Heart left ventricle (tissue), 16 donors: ENCODE measurements around the gene TTC29. TPM values are rescaled to one million over a fixed set of nuclear protein-coding genes. Genes with fewer than 3 reads are reported as not detected.

Experiments used
- ATAC-seq, 4 donors: fragments of 200-7000 bp; cut with Tn5 transposase; one replicate each; pipeline ENCODE4 v1.9.1; 2020 to 2022; ENCODE audit warnings: moderate library complexity in 4 of 4, mild to moderate bottlenecking in 3 of 4, moderate number of reproducible peaks in 1 of 4
- DNase-seq, 5 donors: peaks; one replicate each; pipeline ENCODE4 v3.0.0-alpha.2; 2020
- H3K27ac ChIP-seq, 12 donors: fragments of 200-600 bp; sonication (generic) in 4 of 12; one replicate each; pipeline versions ENCODE4 v1.5.0 to v1.8.0; 2016 to 2022; ENCODE audit warnings: mild to moderate bottlenecking in 2 of 12
- H3K27me3 ChIP-seq, 9 donors: fragments of 200-600 bp; sonication (generic) in 2 of 9; one replicate each; pipeline versions ENCODE4 v1.5.1 to v1.8.0; 2016 to 2022; ENCODE audit warnings: mild to moderate bottlenecking in 3 of 9
- H3K36me3 ChIP-seq, 9 donors: fragments of 200-600 bp; sonication (generic) in 2 of 9; one replicate each; pipeline versions ENCODE4 v1.5.0 to v1.8.0; 2018 to 2022; ENCODE audit warnings: mild to moderate bottlenecking in 2 of 9
- H3K4me1 ChIP-seq, 12 donors: fragments of 200-600 bp; sonication (generic) in 4 of 12; one replicate each; pipeline versions ENCODE4 v1.5.0 to v1.8.0; 2016 to 2022; ENCODE audit warnings: mild to moderate bottlenecking in 3 of 12
- H3K4me3 ChIP-seq, 12 donors: fragments of 200-600 bp; sonication (generic) in 4 of 12; one replicate each; pipeline versions ENCODE4 v1.5.0 to v1.8.0; 2017 to 2022; ENCODE audit warnings: mild to moderate bottlenecking in 9 of 12, moderate library complexity in 4 of 12
- H3K9me3 ChIP-seq, 12 donors: fragments of 200-600 bp; sonication (generic) in 4 of 12; one replicate each; pipeline versions ENCODE4 v1.5.0 to v1.8.0; 2016 to 2022; ENCODE audit warnings: mild to moderate bottlenecking in 1 of 12
- CTCF ChIP-seq, 12 donors: fragments of 200-600 bp; sonication (generic) in 4 of 12; IDR thresholded peaks; one replicate each; pipeline versions ENCODE4 v1.5.0 to v1.8.0; 2018 to 2022; ENCODE audit warnings: antibody characterized with exemption in 12 of 12, mild to moderate bottlenecking in 5 of 12
- POLR2A ChIP-seq, 2 donors: fragments of 450-650 bp; IDR thresholded peaks; one replicate each; pipeline ENCODE4 v1.6.1; 2017; ENCODE audit warnings: antibody characterized with exemption in 2 of 2, mild to moderate bottlenecking in 2 of 2, moderate library complexity in 2 of 2
- WGBS, 4 donors: extraction: QIAGEN DNeasy Blood & Tissue Kit in 2 of 4; methylation state at CpG; one replicate each; pipeline versions ENCODE4 v1.1.5 to v1.1.7; 2013 to 2018; 5-methylcytosine and 5-hydroxymethylcytosine counted together
- intact Hi-C, 10 donors: fragments of 100-400 bp; cut with DNase I; formaldehyde crosslinking; loops; one replicate each; pipeline versions ENCODE4 v1.11.1 to v1.14.2; 2022
- polyA plus RNA-seq, 2 donors: library from polyadenylated mRNA; stranded (reverse); fragments of 200-250 nt; gene quantifications; one replicate each; pipeline ENCODE4 v1.2.3, GENCODE V29; 2013
- total RNA-seq, 9 donors: library from RNA; depleted of rRNA in 2 of 9; stranded (reverse); fragments of >200 nt in 2 of 9; fragmentation: NEBNext Ultra II Directional in 3 of 9; extraction: Animal tissue kit (Norgen Biotek cat#: 25700) in 3 of 9; gene quantifications; one replicate each; pipeline versions ENCODE4 v1.1.0 to v1.2.4, GENCODE V29; 2016 to 2023
- donor health status: ischemic (EF 13 %, LVEDD 7.1; RV severe dilation, severe dysfunction).
- donor health status: healthy with polysubstance abuse.
- donor health status: DM: no; HTN: yes; CAD: no.
- donor health status: DM: no; HTN: no; CAD: no.
- donor health status: ischemic (EF 25% LVEDD 6.9; RV normal size, moderate dysfunction).
- donor health status: ischemic (EF 25% LVEDD 5.7; RV mildly dilated, moderate dysfunction).
- donor health status: healthy.
- donor health status: DM: yes; HTN: yes; CAD: no.
- donor health status: ischemic (EF 35%, LVEDD 5.7; RV mildly dilated, moderate dysfunction).
- donor health status: nonischemic (EF 11% LVEDD 7.7; RV severe dilation, severe dysfunction).
- donor health status: DM: yes; HTN: yes; CAD: no.
- donor health status: PGD.
- donor health status: ischemic (EF 29% LVEDD 5.4; RV normal size, mild dysfunction).
- donor health status: nonischemic (EF 23%, LVEDD 6.1; RV moderate dilation, normal function).

The TTC29 gene
- total and polyA plus RNA-seq, 11 donors: 0.04 to 0.20 (median 0.14) TPM; not detected in 8

- DNase-seq: no peak
- Histone ChIP-seq H3K9me3 (no peaks in the 10 kb centered on the region), H3K4me3 (no peak overlapping the region), H3K4me1 (no peaks in the 10 kb centered on the region), H3K27ac (no peak overlapping the region), H3K36me3 (no peaks in the 10 kb centered on the region), H3K27me3 (no peaks in the 10 kb centered on the region)
- no peak for TF ChIP-seq CTCF (IDR thresholded peaks at IDR 0.05)
- no peak for TF ChIP-seq POLR2A (IDR thresholded peaks at IDR 0.05)
- WGBS, 4 donors: 83 to 90% (median 88%) methylated on average over 1 of the region's 1 CpG
- no peak for ATAC-seq
- intact Hi-C loops: no loop called here
Measured at GRCh38 chr4:146842876-146843275, 102.8 kb downstream of the TTC29 start.

GRCh38 chr4:146840731-146841130 lies 104.9 kb downstream of the TTC29 start:
- H3K9me3 ChIP-seq: no peaks in the 10 kb centered on the region
- ATAC-seq: no peak
- intact Hi-C loops: no loop called here
- DNase-seq: no peak
- H3K27ac ChIP-seq: no peak overlapping the region
- no peak overlapping the region for H3K4me3 ChIP-seq
- no peaks in the 10 kb centered on the region for H3K4me1 ChIP-seq
- H3K27me3 ChIP-seq: no peaks in the 10 kb centered on the region
- no peaks in the 10 kb centered on the region for H3K36me3 ChIP-seq
- no peak for TF ChIP-seq POLR2A (IDR thresholded peaks at IDR 0.05)
- TF ChIP-seq CTCF (IDR thresholded peaks at IDR 0.05): no peak

GRCh38 chr4:146835096-146835495 lies 110.6 kb downstream of the TTC29 start:
- 78 to 88% (median 83%) methylated on average over 1 of the region's 1 CpG for WGBS, 4 donors
- no peaks in the 10 kb centered on the region for H3K4me1 ChIP-seq
- TF ChIP-seq POLR2A (IDR thresholded peaks at IDR 0.05) (no peak), CTCF (IDR thresholded peaks at IDR 0.05) (no peak)
- ATAC-seq (no peak), DNase-seq (no peak)
- H3K9me3 ChIP-seq: no peaks in the 10 kb centered on the region
- H3K27me3 ChIP-seq: no peaks in the 10 kb centered on the region
- no peak overlapping the region for H3K4me3 ChIP-seq
- intact Hi-C loops: no loop called here
- no peak overlapping the region for H3K27ac ChIP-seq
- no peaks in the 10 kb centered on the region for H3K36me3 ChIP-seq

GRCh38 chr4:146834263-146835034 lies 111.2 kb downstream of the TTC29 start:
- DNase-seq (no peak), ATAC-seq (no peak)
- WGBS, 4 donors: 79 to 85% (median 83%) methylated on average over 6 of the region's 6 CpGs
- no peak for TF ChIP-seq CTCF (IDR thresholded peaks at IDR 0.05)
- no peak for TF ChIP-seq POLR2A (IDR thresholded peaks at IDR 0.05)
- H3K4me3 ChIP-seq: no peak overlapping the region
- intact Hi-C loops: no loop called here
- H3K27ac ChIP-seq: no peak overlapping the region
- no peaks in the 10 kb centered on the region for H3K9me3 ChIP-seq
- H3K27me3 ChIP-seq: no peaks in the 10 kb centered on the region
- H3K4me1 ChIP-seq: no peaks in the 10 kb centered on the region
- no peaks in the 10 kb centered on the region for H3K36me3 ChIP-seq
